ENCODE measurements around the gene GPRC5B. TPM values are rescaled to one million over a fixed set of nuclear protein-coding genes. Genes with fewer than 3 reads are reported as not detected.
A peak's percentile ranks its signal among the peaks of the same experiment; 100 is the strongest.

GPRC5B gene
- total and polyA plus RNA-seq, 2 donors (not counting 3 experiments of a cell fraction or from before 2014, with no cell fraction given) = 42.3 TPM

- H3K4me2 ChIP-seq (ENCODE audit: insufficient read depth, low read length) = no peak overlapping the region
- H3K27me3 ChIP-seq (ENCODE audit: control insufficient read depth in 2 of 2, insufficient read depth in 2 of 2, low read length in 2 of 2) = no peaks in the 10 kb centered on the region
- intact Hi-C loops (cut with micrococcal nuclease) (loop anchor here (1.0 kb wide), 1 partner anchor 401 kb away; no protein-coding TSS in a partner anchor), dilution Hi-C loops (cut with MboI; ENCODE audit: extremely low pct_ligation_motif_present, low sequenced_read_pairs) (no loop called here)
- no peaks in the 10 kb centered on the region for H3K36me3 ChIP-seq (ENCODE audit: control insufficient read depth in 2 of 2, extremely low read depth in 1 of 2, insufficient read depth in 2 of 2, low read length in 2 of 2)
- no peak overlapping the region for H3K27ac ChIP-seq (ENCODE audit: insufficient read depth, low read depth, low read length)
- no peaks in the 10 kb centered on the region for H3K9me3 ChIP-seq (replicated peaks; ENCODE audit: control insufficient read depth, insufficient read depth, low read length)
- POLR2A ChIA-PET = no interaction called here
- H3K9me1 ChIP-seq (replicated peaks; ENCODE audit: control insufficient read depth, extremely low read depth, insufficient read depth, low read length) = no peaks in the 10 kb centered on the region
- no peaks in the 10 kb centered on the region for H3K4me1 ChIP-seq (ENCODE audit: control insufficient read depth, extremely low read depth, insufficient read depth, low read length)
- no peaks in the 10 kb centered on the region for H4K20me1 ChIP-seq (replicated peaks; ENCODE audit: control insufficient read depth, extremely low read depth, insufficient read depth, low read length)
- no peak overlapping the region for H2AFZ ChIP-seq (ENCODE audit: low read depth, low read length)
- CTCF ChIA-PET = interaction anchor here (0.6 to 6.5 kb wide), 25 partner anchors 8 to 1205 kb away, joined by 3 to 134 read pairs (median 5); partner anchors contain the start of gene GPRC5B
- H3K4me3 ChIP-seq (replicated peaks in 1 of 3; ENCODE audit: insufficient read depth in 1 of 3, low read depth in 1 of 3, low read length in 3 of 3) = no peak overlapping the region
- H3K79me2 ChIP-seq (ENCODE audit: control insufficient read depth, insufficient read depth, low read length) = no peaks in the 10 kb centered on the region
- TF ChIP-seq MYC (IDR thresholded peaks at IDR 0.05; ENCODE audit: low read depth, low read length) (no peak), POLR2A (IDR thresholded peaks at IDR 0.05; ENCODE audit: low read depth, low read length) (no peak), CTCF (IDR thresholded peaks at IDR 0.05; ENCODE audit: extremely low read depth in 1 of 2, insufficient read depth in 1 of 2, low read depth in 1 of 2, low read length in 2 of 2) (peak; percentile 62 to 69), EZH2 (IDR thresholded peaks at IDR 0.05; ENCODE audit: borderline replicate concordance, low read depth, low read length, severe bottlenecking) (no peak)
- H3K9ac ChIP-seq (replicated peaks; ENCODE audit: extremely low read depth, insufficient read depth, low read length) = no peak overlapping the region
- peak; percentile 73 for FAIRE-seq
- peak; percentile 55 for DNase-seq (ENCODE audit: low read depth, low spot score)
- BruUV-seq (replicated peaks) = no TSS peak
Observed at GRCh38 chr16:19898924-19899604, 14.4 kb upstream of the GPRC5B start.

- dilution Hi-C loops (cut with MboI; ENCODE audit: extremely low pct_ligation_motif_present, low sequenced_read_pairs) = no loop called here
- Histone ChIP-seq H3K36me3 (ENCODE audit: control insufficient read depth in 2 of 2, extremely low read depth in 1 of 2, insufficient read depth in 2 of 2, low read length in 2 of 2) (no peaks in the 10 kb centered on the region), H2AFZ (ENCODE audit: low read depth, low read length) (no peak overlapping the region), H3K4me2 (ENCODE audit: insufficient read depth, low read length) (no peak overlapping the region), H3K27me3 (ENCODE audit: control insufficient read depth in 2 of 2, insufficient read depth in 2 of 2, low read length in 2 of 2) (no peaks in the 10 kb centered on the region), H3K27ac (ENCODE audit: insufficient read depth, low read depth, low read length) (no peak overlapping the region), H3K9ac (replicated peaks; ENCODE audit: extremely low read depth, insufficient read depth, low read length) (no peak overlapping the region), H3K9me3 (replicated peaks; ENCODE audit: control insufficient read depth, insufficient read depth, low read length) (no peaks in the 10 kb centered on the region), H3K4me1 (ENCODE audit: control insufficient read depth, extremely low read depth, insufficient read depth, low read length) (no peaks in the 10 kb centered on the region), H3K9me1 (replicated peaks; ENCODE audit: control insufficient read depth, extremely low read depth, insufficient read depth, low read length) (no peaks in the 10 kb centered on the region), H3K4me3 (replicated peaks in 1 of 3; ENCODE audit: insufficient read depth in 1 of 3, low read depth in 1 of 3, low read length in 3 of 3) (no peak overlapping the region), H4K20me1 (replicated peaks; ENCODE audit: control insufficient read depth, extremely low read depth, insufficient read depth, low read length) (no peaks in the 10 kb centered on the region), H3K79me2 (ENCODE audit: control insufficient read depth, insufficient read depth, low read length) (no peaks in the 10 kb centered on the region)
- POLR2A ChIA-PET = interaction anchor here (0.6 kb wide), 1 partner anchor 9 kb away, joined by 3 read pairs; no protein-coding TSS in a partner anchor
- intact Hi-C loops (cut with micrococcal nuclease) = no loop called here
- CTCF ChIA-PET = interaction anchor here (1.0 to 6.5 kb wide), 11 partner anchors 9 to 487 kb away, joined by 3 to 134 read pairs (median 6); partner anchors contain the start of gene GPRC5B
- FAIRE-seq (no peak), DNase-seq (ENCODE audit: low read depth, low spot score) (no peak)
- TF ChIP-seq MYC (IDR thresholded peaks at IDR 0.05; ENCODE audit: low read depth, low read length) (no peak), MAX (IDR thresholded peaks at IDR 0.05; ENCODE audit: insufficient read depth, insufficient read length) (no peak), POLR2AphosphoS5 (IDR thresholded peaks at IDR 0.05; ENCODE audit: insufficient read depth, low read depth, low read length) (no peak), EZH2 (IDR thresholded peaks at IDR 0.05; ENCODE audit: borderline replicate concordance, low read depth, low read length, severe bottlenecking) (no peak)
- BruUV-seq (replicated peaks) = no TSS peak
Observed at GRCh38 chr16:19898166-19898565, 13.5 kb upstream of the GPRC5B start.

Data from endothelial cell of umbilical vein (primary cell).